BLaER1 (cell line): ENCODE data around the gene DLEC1.
A peak's percentile ranks its signal among the peaks of the same experiment; 100 is the strongest.
"Not testable (repeated sequence)": the region's sequence is repeated elsewhere in the genome, so short reads cannot be mapped to it uniquely, and the experiment has no call there.

Source experiments
- H3K27ac ChIP-seq: shearing (Covaris generic); formaldehyde crosslinking; 2 replicates; pipeline ENCODE4 v1.8.1; 2022
- H3K27me3 ChIP-seq: shearing (Covaris generic); formaldehyde crosslinking; 2 replicates; pipeline ENCODE4 v1.8.1; 2022
- H3K36me3 ChIP-seq: shearing (Covaris generic); formaldehyde crosslinking; 2 replicates; pipeline ENCODE4 v1.8.1; 2022
- H3K4me1 ChIP-seq: shearing (Covaris generic); formaldehyde crosslinking; 2 replicates; pipeline ENCODE4 v1.8.1; 2022
- H3K4me2 ChIP-seq: shearing (Covaris generic); formaldehyde crosslinking; 2 replicates; pipeline ENCODE4 v1.8.1; 2022
- H3K4me3 ChIP-seq: shearing (Covaris generic); formaldehyde crosslinking; 2 replicates; pipeline ENCODE4 v1.8.1; 2022
- H3K9ac ChIP-seq: shearing (Covaris generic); formaldehyde crosslinking; 2 replicates; pipeline ENCODE4 v1.8.1; 2022
- H3K9me3 ChIP-seq: shearing (Covaris generic); formaldehyde crosslinking; 2 replicates; pipeline ENCODE4 v1.8.1; 2022
- H4K20me1 ChIP-seq: shearing (Covaris generic); formaldehyde crosslinking; 2 replicates; pipeline ENCODE4 v1.8.1; 2022
- Cebpa-rat ChIP-seq: shearing (Covaris generic); IDR thresholded peaks from 2 replicates; pipeline ENCODE4 v1.8.1; 2022

The DLEC1 gene

GRCh38 chr3:38027466-38028465 lies 11.2 kb upstream of the DLEC1 start:
- no peak for TF ChIP-seq Cebpa-rat
- Histone ChIP-seq H3K27me3 (peaks cover 58% of the 10 kb centered on the region), H3K9me3 (no peaks in the 10 kb centered on the region; the same call in 1 of the 2 replicates), H4K20me1 (0 out of 2 replicates have a peak, but pooled peaks cover 7% of the 10 kb centered on the region), H3K27ac (no peak overlapping the region), H3K36me3 (no peaks in the 10 kb centered on the region), H3K4me1 (peaks cover 38% of the 10 kb centered on the region), H3K4me2 (no peak overlapping the region), H3K9ac (no peak overlapping the region), H3K4me3 (no peak overlapping the region)

DNA sequence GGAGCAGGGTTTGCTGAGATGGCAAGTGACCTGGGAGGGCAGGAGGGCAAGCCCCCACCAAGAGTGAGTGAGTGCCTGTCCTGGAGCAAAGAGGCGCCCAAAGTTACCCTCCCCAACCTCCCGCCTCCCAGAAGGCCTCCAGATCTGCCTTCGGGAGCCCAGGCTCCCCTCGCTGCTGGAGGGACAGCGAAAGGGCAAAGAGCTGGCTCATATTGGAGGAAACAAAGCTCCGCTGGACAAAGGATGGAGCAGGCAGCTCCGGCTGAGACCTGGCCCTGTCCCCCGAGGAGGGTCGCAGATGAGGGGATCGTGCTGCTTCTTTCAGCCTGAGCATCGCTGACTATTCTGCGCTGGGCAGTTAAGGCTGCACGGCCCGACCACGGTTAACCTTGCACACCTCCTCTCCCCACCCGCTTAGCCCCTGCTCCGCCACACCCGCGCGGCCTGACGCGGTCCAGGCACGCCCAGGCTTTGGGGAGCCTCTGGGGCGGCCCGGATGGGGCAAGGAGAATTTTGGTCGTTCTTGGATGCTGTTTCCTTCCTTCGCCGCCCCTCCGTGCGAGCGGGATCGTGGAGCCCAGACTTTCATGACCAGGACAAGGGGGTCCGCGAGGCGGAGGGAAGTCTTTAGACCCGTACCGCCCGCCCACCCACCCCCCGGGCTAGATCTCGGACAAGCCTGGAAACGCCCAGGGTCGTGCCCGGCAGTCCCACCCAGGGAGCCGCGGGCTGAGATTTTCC lies 10.2 kb upstream of the DLEC1 start:
- Histone ChIP-seq H3K4me1 (peaks cover 28% of the 10 kb centered on the region), H4K20me1 (0 out of 2 replicates have a peak, but pooled peaks cover 7% of the 10 kb centered on the region), H3K36me3 (no peaks in the 10 kb centered on the region), H3K9ac (no peak overlapping the region), H3K27ac (no peak overlapping the region), H3K4me2 (no peak overlapping the region), H3K9me3 (no peaks in the 10 kb centered on the region; the same call in 1 of the 2 replicates), H3K27me3 (peaks cover 58% of the 10 kb centered on the region), H3K4me3 (no peak overlapping the region)
- TF ChIP-seq Cebpa-rat = no peak

DNA sequence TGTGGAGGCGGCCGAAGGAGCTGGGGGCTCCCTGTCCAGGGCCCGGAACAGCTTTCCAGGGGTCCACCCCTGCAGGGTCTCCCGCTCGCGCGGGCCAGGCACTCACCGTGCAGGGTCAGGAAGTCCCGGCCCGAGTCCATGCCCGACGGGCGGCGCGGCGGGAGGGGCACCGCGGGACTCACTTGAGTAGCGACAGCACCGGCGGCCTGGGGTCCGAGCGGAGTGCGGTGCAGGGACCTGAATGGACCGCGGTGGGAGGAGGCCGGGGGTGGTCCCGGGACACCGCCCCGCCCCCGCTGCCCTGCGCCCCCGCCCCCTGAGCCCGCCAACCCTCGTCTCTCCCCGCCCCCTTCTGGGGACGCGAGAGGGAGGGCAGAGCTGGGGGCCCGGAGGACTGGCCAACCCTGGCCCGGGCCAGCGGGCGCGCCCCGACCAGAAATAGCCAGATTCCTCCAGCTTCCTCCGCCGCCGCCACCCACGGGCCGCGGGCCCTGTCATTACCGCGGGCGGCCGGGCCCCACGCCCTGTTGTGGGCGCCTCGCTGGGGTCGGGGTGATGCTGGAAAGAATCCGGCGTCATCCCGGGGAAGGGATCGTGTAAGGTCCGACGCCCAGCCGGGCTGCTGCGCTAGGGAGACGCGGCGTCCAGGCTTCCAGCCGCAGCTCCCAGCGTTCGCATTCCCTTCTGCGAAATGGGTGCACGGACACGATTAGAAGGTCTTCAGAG lies 9.4 kb upstream of the DLEC1 start, which contains the start of gene PLCD1:
Gene PLCD1 (minus strand): TSS at position 243 of the 726 bp plus-strand sequence. CDS start 103 bp downstream, at position 140.
- H3K36me3 ChIP-seq = no peaks in the 10 kb centered on the region
- H3K9ac ChIP-seq = no peak within 1 kb of the TSS
- no peaks in the 10 kb centered on the region; the same call in 1 of the 2 replicates for H3K9me3 ChIP-seq
- H3K4me2 ChIP-seq = peak within 1 kb of the TSS; percentile 71
- H4K20me1 ChIP-seq = 0 out of 2 replicates have a peak, but pooled peaks cover 7% of the 10 kb centered on the region
- no peak for TF ChIP-seq Cebpa-rat
- H3K27me3 ChIP-seq = peaks cover 58% of the 10 kb centered on the region
- peak within 1 kb of the TSS; percentile 56; the same call in 1 of the 2 replicates for H3K4me3 ChIP-seq
- peaks cover 26% of the 10 kb centered on the region for H3K4me1 ChIP-seq
- no peak within 1 kb of the TSS for H3K27ac ChIP-seq

GRCh38 chr3:38030126-38031021 lies 8.6 kb upstream of the DLEC1 start:
- peaks cover 23% of the 10 kb centered on the region for H3K4me1 ChIP-seq
- H3K27ac ChIP-seq = no peak overlapping the region
- no peaks in the 10 kb centered on the region; the same call in 1 of the 2 replicates for H3K9me3 ChIP-seq
- no peak for TF ChIP-seq Cebpa-rat
- peak overlapping the region; percentile 56; the same call in 1 of the 2 replicates for H3K4me3 ChIP-seq
- H3K36me3 ChIP-seq = no peaks in the 10 kb centered on the region
- 0 out of 2 replicates have a peak, but pooled peaks cover 7% of the 10 kb centered on the region for H4K20me1 ChIP-seq
- no peak overlapping the region for H3K9ac ChIP-seq
- H3K4me2 ChIP-seq = peak overlapping the region; percentile 71
- H3K27me3 ChIP-seq = peaks cover 58% of the 10 kb centered on the region

- no peak overlapping the region for H3K4me3 ChIP-seq
- H4K20me1 ChIP-seq = 0 out of 2 replicates have a peak, but pooled peaks cover 7% of the 10 kb centered on the region
- no peak overlapping the region for H3K4me2 ChIP-seq
- no peak overlapping the region for H3K27ac ChIP-seq
- no peaks in the 10 kb centered on the region for H3K36me3 ChIP-seq
- peaks cover 58% of the 10 kb centered on the region for H3K27me3 ChIP-seq
- no peak for TF ChIP-seq Cebpa-rat
- no peaks in the 10 kb centered on the region; the same call in 1 of the 2 replicates for H3K9me3 ChIP-seq
- H3K4me1 ChIP-seq = peaks cover 14% of the 10 kb centered on the region
- no peak overlapping the region for H3K9ac ChIP-seq
Measured at GRCh38 chr3:38031022-38031994, 7.7 kb upstream of the DLEC1 start.

- H3K9ac ChIP-seq = no peak overlapping the region
- H3K4me3 ChIP-seq = no peak overlapping the region
- no peak for TF ChIP-seq Cebpa-rat
- peaks cover 52% of the 10 kb centered on the region for H3K27me3 ChIP-seq
- H4K20me1 ChIP-seq = 0 out of 2 replicates have a peak, but pooled peaks cover 7% of the 10 kb centered on the region
- H3K9me3 ChIP-seq = no peaks in the 10 kb centered on the region; the same call in 1 of the 2 replicates
- H3K27ac ChIP-seq = no peak overlapping the region
- peaks cover 14% of the 10 kb centered on the region for H3K4me1 ChIP-seq
- peak overlapping the region; percentile 6 for H3K4me2 ChIP-seq
- no peaks in the 10 kb centered on the region for H3K36me3 ChIP-seq
Measured at GRCh38 chr3:38032328-38032865, 6.6 kb upstream of the DLEC1 start.

- not testable (repeated sequence) for H4K20me1 ChIP-seq, H3K36me3 ChIP-seq, H3K27ac ChIP-seq, H3K9me3 ChIP-seq, H3K9ac ChIP-seq, H3K4me3 ChIP-seq, H3K4me2 ChIP-seq
- Histone ChIP-seq H3K4me1 (peaks cover 20% of the 10 kb centered on the region), H3K27me3 (peaks cover 40% of the 10 kb centered on the region)
Measured at GRCh38 chr3:38033586-38033985, 5.4 kb upstream of the DLEC1 start.

GRCh38 chr3:38034335-38034734 lies 4.7 kb upstream of the DLEC1 start:
- not testable (repeated sequence) for H3K27ac ChIP-seq, H3K36me3 ChIP-seq, H3K9ac ChIP-seq, H3K4me3 ChIP-seq, H3K9me3 ChIP-seq, H4K20me1 ChIP-seq, H3K4me2 ChIP-seq
- H3K4me1 ChIP-seq = peaks cover 28% of the 10 kb centered on the region
- H3K27me3 ChIP-seq = peaks cover 32% of the 10 kb centered on the region
